IMR-90 (cell line): ENCODE data around the gene NDUFAF8. TPM values are rescaled to one million over a fixed set of nuclear protein-coding genes. Genes with fewer than 3 reads are reported as not detected.

ENCODE experiments used
- ATAC-seq: fragments of 200-7000 bp; cut with Tn5 transposase; 2 replicates; pipeline ENCODE4 v1.9.1; 2020; ENCODE audit warnings: low read depth, mild to moderate bottlenecking, moderate library complexity
- BruUV-seq: library from RNA; stranded (reverse); fragments of 400-500 nt; replicated peaks from 2 replicates; lab custom pipeline; 2021; lab: Mats Ljungman, UMichigan
- CTCF ChIA-PET: fragments of 300-600 bp; formaldehyde crosslinking; extraction: SDS; loops from one replicate; lab custom pipeline; 2021; ENCODE audit warnings: antibody characterized with exemption; lab: Yijun Ruan, JAX
- POLR2A ChIA-PET: fragments of 300-600 bp; sonication (Branson Sonifier 250); formaldehyde crosslinking; loops from one replicate; lab custom pipeline; 2022; ENCODE audit warnings: antibody characterized with exemption; ENCODE audit not compliant: unreplicated experiment; lab: Charles Lee
- DNase-seq: peaks from one replicate; pipeline ENCODE4 v3.0.0; 2013
- H2AFZ ChIP-seq: replicated peaks from 2 replicates; pipeline ENCODE3; 2013; ENCODE audit warnings: low read length, mild to moderate bottlenecking; ENCODE audit not compliant: poor library complexity
- H2AK5ac ChIP-seq: 2 replicates; pipeline ENCODE4 v1.6.1; 2013; ENCODE audit warnings: low read depth, low read length, inconsistent platforms
- H2AK9ac ChIP-seq: replicated peaks from 2 replicates; pipeline ENCODE3; 2013; ENCODE audit warnings: mild to moderate bottlenecking, low read depth, low read length, moderate library complexity; ENCODE audit not compliant: poor library complexity
- H2BK120ac ChIP-seq: 2 replicates; pipeline ENCODE4 v1.6.1; 2013; ENCODE audit warnings: low read depth, low read length, inconsistent platforms
- H2BK15ac ChIP-seq: 3 replicates; pipeline ENCODE4 v1.6.1; 2013; ENCODE audit warnings: low read depth, low read length, inconsistent platforms
- H2BK20ac ChIP-seq: 2 replicates; pipeline ENCODE4 v1.6.1; 2013; ENCODE audit warnings: low read depth, mild to moderate bottlenecking, inconsistent platforms, low read length, moderate library complexity
- H2BK5ac ChIP-seq: 2 replicates; pipeline ENCODE4 v1.6.1; 2013; ENCODE audit warnings: mild to moderate bottlenecking, low read depth, low read length, inconsistent platforms; ENCODE audit not compliant: poor library complexity, severe bottlenecking
- H3K14ac ChIP-seq: replicated peaks from 2 replicates; pipeline ENCODE4 v1.6.1; 2013; ENCODE audit warnings: low read depth, low read length, inconsistent platforms
- H3K18ac ChIP-seq: 2 replicates; pipeline ENCODE4 v1.6.1; 2013; ENCODE audit warnings: low read depth, low read length, control low read depth
- H3K23ac ChIP-seq: 2 replicates; pipeline ENCODE4 v1.6.1; 2013; ENCODE audit warnings: low read depth, low read length, inconsistent platforms
- H3K27ac ChIP-seq: 2 replicates; pipeline ENCODE4 v1.5.1; 2013; ENCODE audit warnings: mild to moderate bottlenecking, control low read depth, low read length; ENCODE audit not compliant: insufficient read depth
- H3K27me3 ChIP-seq: 2 replicates; pipeline ENCODE4 v1.6.1; 2013; ENCODE audit warnings: low read length; ENCODE audit not compliant: control insufficient read depth, insufficient read depth
- H3K36me3 ChIP-seq: 2 replicates; pipeline ENCODE4 v1.6.1; 2013; ENCODE audit warnings: low read length, mixed read lengths; ENCODE audit not compliant: control insufficient read depth, insufficient read depth
- H3K4ac ChIP-seq: 2 replicates; pipeline ENCODE4 v1.6.1; 2013; ENCODE audit warnings: low read depth, low read length, inconsistent platforms
- H3K4me1 ChIP-seq: 2 replicates; pipeline ENCODE4 v1.6.1; 2013; ENCODE audit warnings: low read length, mixed read lengths; ENCODE audit not compliant: control insufficient read depth, insufficient read depth
- H3K4me2 ChIP-seq: 2 replicates; pipeline ENCODE4 v1.6.1; 2013; ENCODE audit warnings: low read depth, mild to moderate bottlenecking, control low read depth, low read length, moderate library complexity
- H3K4me3 ChIP-seq: 2 replicates; pipeline ENCODE4 v1.5.1; 2013; ENCODE audit warnings: low read depth, mild to moderate bottlenecking, control low read depth, low read length, moderate library complexity; ENCODE audit not compliant: insufficient read depth
- H3K56ac ChIP-seq: 2 replicates; pipeline ENCODE4 v1.6.1; 2013; ENCODE audit warnings: low read length, inconsistent platforms; ENCODE audit not compliant: insufficient read depth; ENCODE audit errors: extremely low read depth
- H3K79me1 ChIP-seq, 2 experiments: 2 replicates each; pipeline ENCODE4 v1.6.1; 2013; ENCODE audit warnings: low read length in 2 of 2, inconsistent platforms in 1 of 2, low read depth in 1 of 2
- H3K9ac ChIP-seq: 2 replicates; pipeline ENCODE4 v1.6.1; 2013; ENCODE audit warnings: low read depth, low read length, control low read depth
- H3K9me1 ChIP-seq: 2 replicates; pipeline ENCODE4 v1.6.1; 2013; ENCODE audit warnings: low read length, inconsistent platforms; ENCODE audit not compliant: insufficient read depth
- H3K9me3 ChIP-seq: 2 replicates; pipeline ENCODE4 v1.6.1; 2013; ENCODE audit warnings: low read length; ENCODE audit not compliant: control insufficient read depth, insufficient read depth
- H4K20me1 ChIP-seq: 2 replicates; pipeline ENCODE4 v1.6.1; 2013; ENCODE audit warnings: low read length, inconsistent platforms; ENCODE audit not compliant: insufficient read depth
- H4K5ac ChIP-seq: 2 replicates; pipeline ENCODE4 v1.6.1; 2013; ENCODE audit warnings: mild to moderate bottlenecking, low read depth, low read length, control low read depth
- H4K8ac ChIP-seq, 2 experiments: 2 replicates each; pipeline ENCODE4 v1.6.1; 2013; ENCODE audit warnings: low read depth in 2 of 2, low read length in 2 of 2, control low read depth in 1 of 2, inconsistent platforms in 1 of 2
- H4K91ac ChIP-seq: 2 replicates; pipeline ENCODE4 v1.6.1; 2013; ENCODE audit warnings: low read depth, low read length, inconsistent platforms; ENCODE audit not compliant: insufficient read depth
- CEBPB ChIP-seq: IDR thresholded peaks from 2 replicates; pipeline ENCODE4 v1.6.1; 2012; ENCODE audit warnings: low read depth, low read length, improper control_type of control experiment
- CHD1 ChIP-seq: IDR thresholded peaks from 2 replicates; pipeline ENCODE4 v1.6.1; 2012; ENCODE audit warnings: low read depth, low read length, improper control_type of control experiment
- CTCF ChIP-seq: conservative IDR thresholded peaks from 2 replicates; pipeline ENCODE4 v1.5.1; 2012; ENCODE audit warnings: mild to moderate bottlenecking, low read depth, low read length, improper control_type of control experiment
- FOS ChIP-seq: fragments of 150-350 bp; IDR thresholded peaks from 2 replicates; pipeline ENCODE4 v1.6.1; 2016; ENCODE audit warnings: low read depth, low read length
- MAFK ChIP-seq: IDR thresholded peaks from 2 replicates; pipeline ENCODE4 v1.6.1; 2012; ENCODE audit warnings: low read depth, low read length, improper control_type of control experiment
- POLR2A ChIP-seq: IDR thresholded peaks from 2 replicates; pipeline ENCODE4 v1.6.1; 2012; ENCODE audit warnings: mild to moderate bottlenecking, low read depth, low read length
- RAD21 ChIP-seq: IDR thresholded peaks from 2 replicates; pipeline ENCODE4 v1.6.1; 2012; ENCODE audit warnings: low read length, improper control_type of control experiment
- RCOR1 ChIP-seq: IDR thresholded peaks from 2 replicates; pipeline ENCODE4 v1.6.1; 2012; ENCODE audit warnings: mild to moderate bottlenecking, low read length, improper control_type of control experiment; ENCODE audit not compliant: insufficient replicate concordance
- RFX5 ChIP-seq: IDR thresholded peaks from 2 replicates; pipeline ENCODE4 v1.8.0; 2012; ENCODE audit warnings: low read depth, mild to moderate bottlenecking, low read length, moderate library complexity
- SMC3 ChIP-seq: fragments of 150-350 bp; IDR thresholded peaks from 2 replicates; pipeline ENCODE4 v1.6.1; 2016; ENCODE audit warnings: low read depth, mild to moderate bottlenecking, antibody characterized with exemption, low read length, moderate library complexity
- USF2 ChIP-seq: fragments of 150-350 bp; IDR thresholded peaks from 2 replicates; pipeline ENCODE4 v1.6.1; 2017; ENCODE audit warnings: mild to moderate bottlenecking, antibody characterized with exemption, low read length, low read depth
- WGBS, 2 experiments: methylation state at CpG; one replicate each; pipeline versions ENCODE4 v1.1.5 to v1.1.7; 2013; ENCODE audit warnings: missing lambda C conversion rate in 2 of 2; ENCODE audit not compliant: insufficient read length in 1 of 2; ENCODE audit errors: extremely low coverage in 2 of 2; 5-methylcytosine and 5-hydroxymethylcytosine counted together
- dilution Hi-C: fragments of 300-500 bp; cut with HindIII; formaldehyde crosslinking; loops from one replicate; pipeline ENCODE4 v1.14.3; 2018; ENCODE audit warnings: low sequenced_read_pairs; ENCODE audit not compliant: unreplicated experiment
- in situ Hi-C: fragments of 300-500 bp; cut with MboI; formaldehyde crosslinking; loops from 3 replicates; pipeline ENCODE4 v1.14.3; 2019; ENCODE audit warnings: low sequenced_read_pairs, inconsistent platforms, mixed read lengths
- intact Hi-C: fragments of 100-400 bp; cut with micrococcal nuclease; formaldehyde crosslinking; loops from 2 replicates; pipeline ENCODE4 v1.10.0; 2022
- polyA plus RNA-seq, 3 experiments: library from polyadenylated mRNA; depleted of rRNA; stranded (reverse); fragments of >200 nt; gene quantifications; 2 replicates each; pipeline ENCODE4 v1.2.3, GENCODE V29; 2012; ENCODE audit warnings: low replicate concordance in 1 of 3
- total RNA-seq: library from RNA; depleted of rRNA; stranded (reverse); fragments of >200 nt; gene quantifications from 2 replicates; pipeline ENCODE4 v1.2.3, GENCODE V29; 2012

NDUFAF8 gene
- total and polyA plus RNA-seq, 2 of the 4 experiments (the other 2 are of a cell fraction) = 11.1 to 65.0 TPM

GRCh38 chr17:81259058-81259605 lies 20.0 kb downstream of the NDUFAF8 start:
- Histone ChIP-seq H4K8ac (no peak overlapping the region), H3K18ac (no peak overlapping the region), H3K9ac (no peak overlapping the region), H2BK5ac (no peak overlapping the region), H2AFZ (no peak overlapping the region), H2BK120ac (no peak overlapping the region), H3K56ac (no peak overlapping the region), H4K20me1 (peaks cover 10% of the 10 kb centered on the region), H3K27ac (no peak overlapping the region), H2AK9ac (no peak overlapping the region), H2BK20ac (no peak overlapping the region), H3K36me3 (peaks cover 50% of the 10 kb centered on the region), H3K79me1 (peaks cover 2 to 7% of the 10 kb centered on the region in 2 experiments; a peak in 3 of 4 replicates), H3K4me3 (no peak overlapping the region), H2AK5ac (no peak overlapping the region), H3K27me3 (no peaks in the 10 kb centered on the region), H3K9me3 (no peaks in the 10 kb centered on the region), H3K4ac (no peak overlapping the region), H3K14ac (no peak overlapping the region), H3K4me1 (peaks cover 12% of the 10 kb centered on the region), H4K91ac (no peak overlapping the region), H3K9me1 (no peaks in the 10 kb centered on the region), H3K4me2 (no peak overlapping the region), H3K23ac (no peak overlapping the region), H4K5ac (no peak overlapping the region), H2BK15ac (no peak overlapping the region)
- CTCF ChIA-PET = interaction anchor here (0.9 kb wide), 1 partner anchor 9 kb away, joined by 3 read pairs; no protein-coding TSS in a partner anchor
- intact Hi-C loops (no loop called here), in situ Hi-C loops (loop anchor here (5.0 kb wide), 1 partner anchor 223 kb away; no protein-coding TSS in a partner anchor), dilution Hi-C loops (no loop called here)
- DNase-seq (no peak), ATAC-seq (no peak)
- BruUV-seq = no TSS peak
- TF ChIP-seq POLR2A (no peak), CHD1 (no peak), USF2 (no peak), SMC3 (no peak), RAD21 (no peak), CEBPB (no peak), RCOR1 (no peak), FOS (no peak), RFX5 (no peak), MAFK (no peak), CTCF (no peak)
- POLR2A ChIA-PET = interaction anchor here (0.5 kb wide), 1 partner anchor 36 kb away, joined by 5 read pairs; the partner anchor contains the start of gene SLC38A10
- 91% methylated on average over 13 of the region's 23 CpGs; no CpG with 5 or more reads in 1 of the 2 experiments for WGBS, 2 experiments
